ENCODE data around the gene MEPCE.

GRCh38 chr7:100472121-100472851 lies 42.7 kb downstream of the MEPCE start:
- TF ChIP-seq CTCF (conservative IDR thresholded peaks at IDR 0.05; ENCODE audit: low read length) = no peak
- TF ChIP-seq EZH2phosphoT487 (IDR thresholded peaks at IDR 0.05; ENCODE audit: borderline replicate concordance, low read depth, low read length) = no peak

All from OCI-LY7 (cell line).